KG1 (cell line): Measurements from ENCODE around the gene MEGF11.

ENCODE experiments used
- DNase-seq: peaks from one replicate; lab custom pipeline; 2025; lab: John Stamatoyannopoulos, UW

The MEGF11 gene

GRCh38 chr15:66089049-66089448, 164.5 kb downstream of the MEGF11 start:
- DNase-seq = no peak

GRCh38 chr15:66085128-66085527, 168.4 kb downstream of the MEGF11 start:
- DNase-seq = no peak

- no peak for DNase-seq
Observed at GRCh38 chr15:66084704-66085103, 168.8 kb downstream of the MEGF11 start.

- DNase-seq = no peak
Observed at GRCh38 chr15:66080717-66081398, 172.7 kb downstream of the MEGF11 start.

- DNase-seq = no peak
Observed at GRCh38 chr15:66078929-66079275, 174.6 kb downstream of the MEGF11 start.

- DNase-seq = no peak
Observed at GRCh38 chr15:66078196-66078928, 175.2 kb downstream of the MEGF11 start.

GRCh38 chr15:66077320-66077663, 176.3 kb downstream of the MEGF11 start:
- DNase-seq = no peak

- DNase-seq = no peak
Observed at GRCh38 chr15:66076591-66077319, 176.8 kb downstream of the MEGF11 start.

- no peak for DNase-seq
Observed at GRCh38 chr15:66075947-66076346, 177.6 kb downstream of the MEGF11 start.

GRCh38 chr15:66072616-66073361, 180.8 kb downstream of the MEGF11 start:
- DNase-seq = no peak

GRCh38 chr15:66071921-66072295, 181.6 kb downstream of the MEGF11 start:
- DNase-seq = no peak

- no peak for DNase-seq
Observed at GRCh38 chr15:66071160-66071920, 182.2 kb downstream of the MEGF11 start.

GRCh38 chr15:66070220-66070934, 183.2 kb downstream of the MEGF11 start:
- no peak for DNase-seq

- no peak for DNase-seq
Observed at GRCh38 chr15:66069751-66070150, 183.8 kb downstream of the MEGF11 start.

- DNase-seq = no peak
Observed at GRCh38 chr15:66068801-66069200, 184.7 kb downstream of the MEGF11 start.

GRCh38 chr15:66067687-66068086, 185.9 kb downstream of the MEGF11 start:
- no peak for DNase-seq

GRCh38 chr15:66066481-66066880, 187.1 kb downstream of the MEGF11 start:
- DNase-seq = no peak

- DNase-seq = no peak
Observed at GRCh38 chr15:66066005-66066404, 187.5 kb downstream of the MEGF11 start.

GRCh38 chr15:66065325-66065724, 188.2 kb downstream of the MEGF11 start:
- DNase-seq = no peak

- DNase-seq = no peak
Observed at GRCh38 chr15:66063147-66063546, 190.4 kb downstream of the MEGF11 start.

GRCh38 chr15:66057089-66057488, 196.5 kb downstream of the MEGF11 start:
- DNase-seq = no peak
